ENCODE measurements around the gene OR51I2.

- TF ChIP-seq CTCF (IDR thresholded peaks at IDR 0.05) (no peak), POLR2A (IDR thresholded peaks at IDR 0.05) (no peak)
These were observed 28.1 kb upstream of the OR51I2 start for GRCh38 chr11:5420993-5421392.
